HepG2 (cell line): ENCODE data around the gene ARHGEF4.

Experiments
- ARNT ChIP-seq: fragments of 450-650 bp; IDR thresholded peaks from 2 replicates; pipeline ENCODE4 v1.6.1; 2017
- CBX5 ChIP-seq: sonication (generic); formaldehyde crosslinking; IDR thresholded peaks from 2 replicates; pipeline ENCODE4 v1.4.0; 2020; ENCODE audit warnings: missing genetic modification reagents, borderline replicate concordance
- CHCHD3 ChIP-seq: sonication (generic); formaldehyde crosslinking; IDR thresholded peaks from 2 replicates; pipeline ENCODE4 v1.8.0; 2022; ENCODE audit warnings: mild to moderate bottlenecking, missing genetic modification reagents, moderate library complexity
- DRAP1 ChIP-seq: IDR thresholded peaks from 2 replicates; pipeline ENCODE4 v1.6.1; 2016; ENCODE audit warnings: missing genetic modification reagents, missing compliant biosample characterization
- MYC ChIP-seq: sonication (generic); formaldehyde crosslinking; IDR thresholded peaks from 2 replicates; pipeline ENCODE4 v1.9.0; 2021; ENCODE audit warnings: missing genetic modification reagents, borderline replicate concordance
- SMC3 ChIP-seq: IDR thresholded peaks from 2 replicates; pipeline ENCODE4 v1.6.1; 2011; ENCODE audit warnings: low read length, improper control_type of control experiment
- ZFP41 ChIP-seq: sonication (generic); formaldehyde crosslinking; IDR thresholded peaks from 2 replicates; pipeline ENCODE4 v1.4.0; 2020; ENCODE audit warnings: mild to moderate bottlenecking, missing genetic modification reagents, borderline replicate concordance
- ZNF780A ChIP-seq: sonication (generic); formaldehyde crosslinking; IDR thresholded peaks from 2 replicates; pipeline ENCODE4 v1.8.0; 2022; ENCODE audit warnings: mild to moderate bottlenecking, missing genetic modification reagents, moderate library complexity
- TF ChIP-seq, protein P1 (sequence below): sonication (generic); formaldehyde crosslinking; IDR thresholded peaks from 2 replicates; pipeline ENCODE4 v1.9.0; 2021; ENCODE audit warnings: missing genetic modification reagents, mild to moderate bottlenecking, borderline replicate concordance

DNA sequence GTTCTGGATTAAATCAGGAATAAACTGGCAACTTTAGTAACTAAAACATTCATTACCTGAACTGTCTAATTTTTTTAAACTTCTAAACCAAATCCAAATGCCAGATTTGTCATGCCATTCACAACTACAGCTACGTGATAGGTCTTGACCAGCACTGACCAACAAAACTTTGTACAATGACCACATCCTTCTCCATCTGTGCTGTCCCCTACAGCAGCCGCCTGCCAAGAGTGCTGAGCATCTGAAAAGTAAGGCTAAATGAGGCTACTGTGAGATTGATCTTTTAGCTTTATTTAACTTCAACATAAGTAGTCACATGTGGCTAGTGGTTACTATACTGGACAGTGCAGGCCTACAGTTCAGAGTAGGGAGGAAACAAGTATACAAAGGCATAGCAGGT is 248.9 kb downstream of the ARHGEF4 start:
- TF ChIP-seq SMC3 (no peak), ZFP41 (CRISPR knock-in tag) (no peak), CHCHD3 (CRISPR knock-in tag) (no peak), ZNF780A (CRISPR knock-in tag) (no peak), MYC (no peak), ARNT (no peak), DRAP1 (CRISPR knock-in tag) (no peak), CBX5 (CRISPR knock-in tag) (no peak)
- TF ChIP-seq, protein P1, sequence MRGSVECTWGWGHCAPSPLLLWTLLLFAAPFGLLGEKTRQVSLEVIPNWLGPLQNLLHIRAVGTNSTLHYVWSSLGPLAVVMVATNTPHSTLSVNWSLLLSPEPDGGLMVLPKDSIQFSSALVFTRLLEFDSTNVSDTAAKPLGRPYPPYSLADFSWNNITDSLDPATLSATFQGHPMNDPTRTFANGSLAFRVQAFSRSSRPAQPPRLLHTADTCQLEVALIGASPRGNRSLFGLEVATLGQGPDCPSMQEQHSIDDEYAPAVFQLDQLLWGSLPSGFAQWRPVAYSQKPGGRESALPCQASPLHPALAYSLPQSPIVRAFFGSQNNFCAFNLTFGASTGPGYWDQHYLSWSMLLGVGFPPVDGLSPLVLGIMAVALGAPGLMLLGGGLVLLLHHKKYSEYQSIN (CRISPR knock-in tag), result no peak
